NCI-H1105 (cell line): ENCODE measurements around the gene CABP4.

ENCODE experiments used
- DNase-seq: peaks from one replicate; lab custom pipeline; 2025; lab: John Stamatoyannopoulos, UW

CABP4 gene

GRCh38 chr11:67455054-67455453, at the start of gene CABP4:
Gene CABP4 (plus strand): TSS chr11:67455354. CDS start chr11:67455424, 70 bp downstream.
- no peak for DNase-seq

- DNase-seq: no peak
Measured at GRCh38 chr11:67405688-67406339, 49.3 kb upstream of the CABP4 start.

GRCh38 chr11:67406420-67406968, 48.7 kb upstream of the CABP4 start:
- no peak for DNase-seq

- peak; percentile 1 for DNase-seq
Measured at GRCh38 chr11:67406969-67407687, 48.0 kb upstream of the CABP4 start.

- DNase-seq: no peak
Measured at GRCh38 chr11:67407688-67408163, 47.4 kb upstream of the CABP4 start.

- DNase-seq: no peak
Measured at GRCh38 chr11:67408437-67409200, 46.5 kb upstream of the CABP4 start.

- DNase-seq: no peak
Measured at GRCh38 chr11:67409261-67409666, 45.9 kb upstream of the CABP4 start.

GRCh38 chr11:67409781-67410368, 45.3 kb upstream of the CABP4 start:
- peak; percentile 7 for DNase-seq

- no peak for DNase-seq
Measured at GRCh38 chr11:67410369-67410831, 44.8 kb upstream of the CABP4 start.

GRCh38 chr11:67410984-67411784, 44.0 kb upstream of the CABP4 start:
- no peak for DNase-seq

GRCh38 chr11:67411785-67412152, 43.4 kb upstream of the CABP4 start:
- no peak for DNase-seq

GRCh38 chr11:67412495-67413179, 42.5 kb upstream of the CABP4 start:
- no peak for DNase-seq

- no peak for DNase-seq
Measured at GRCh38 chr11:67413266-67413849, 41.8 kb upstream of the CABP4 start.

GRCh38 chr11:67415501-67416304, 39.5 kb upstream of the CABP4 start, which contains the start of gene CARNS1:
Gene CARNS1 (plus strand): TSS chr11:67415678. CDS start chr11:67416200, 522 bp downstream.
- no peak for DNase-seq

- peak; percentile 48 for DNase-seq
Measured at GRCh38 chr11:67416416-67417335, 38.5 kb upstream of the CABP4 start.

GRCh38 chr11:67417425-67417824, 37.7 kb upstream of the CABP4 start:
- DNase-seq: no peak

- no peak for DNase-seq
Measured at GRCh38 chr11:67418476-67419281, 36.5 kb upstream of the CABP4 start.
